NCI-H2029 treated with DMSO at 0.1 percent for 48 hours (cell line): ENCODE measurements around the gene CABP4.

Experiments used
- DNase-seq: peaks from one replicate; lab custom pipeline; 2025; lab: John Stamatoyannopoulos, UW

CABP4 gene

DNA sequence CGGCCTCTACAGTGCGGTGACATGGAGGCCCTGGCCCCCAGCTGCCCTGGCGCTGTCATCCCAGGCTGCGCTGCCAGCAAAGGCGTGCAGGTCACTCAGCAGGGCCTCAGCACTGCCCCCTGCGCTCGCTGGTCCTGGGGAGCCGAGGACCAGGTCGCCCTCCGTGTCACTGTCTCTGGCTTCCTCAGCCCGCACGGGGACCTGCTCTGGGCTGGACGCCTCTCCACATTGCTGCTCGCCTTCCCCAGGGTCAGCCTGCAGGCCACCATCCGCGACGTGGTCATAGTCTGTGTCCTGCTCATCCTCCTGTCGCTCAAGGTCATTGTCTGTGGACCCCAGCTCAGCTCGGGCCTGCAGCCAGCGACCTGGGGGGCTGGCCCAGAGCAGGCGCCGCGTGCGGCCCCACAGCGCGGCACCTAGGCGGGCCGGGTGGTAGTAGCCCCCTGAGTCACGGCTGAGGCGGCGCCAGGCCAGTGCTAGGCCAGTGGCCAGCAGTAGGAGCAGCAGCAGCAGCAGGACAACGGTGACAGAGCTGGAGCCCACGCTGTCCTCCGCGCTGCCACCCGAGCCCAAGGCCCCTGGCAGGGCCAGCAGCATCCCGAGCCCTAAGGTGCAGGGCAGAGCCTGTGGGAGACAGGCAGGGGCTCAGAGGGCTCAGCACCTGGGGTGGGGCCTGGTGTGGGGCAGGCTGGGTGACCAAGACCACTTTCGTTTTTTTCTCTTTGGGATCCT lies 19.3 kb upstream of the CABP4 start:
- DNase-seq, result no peak

DNA sequence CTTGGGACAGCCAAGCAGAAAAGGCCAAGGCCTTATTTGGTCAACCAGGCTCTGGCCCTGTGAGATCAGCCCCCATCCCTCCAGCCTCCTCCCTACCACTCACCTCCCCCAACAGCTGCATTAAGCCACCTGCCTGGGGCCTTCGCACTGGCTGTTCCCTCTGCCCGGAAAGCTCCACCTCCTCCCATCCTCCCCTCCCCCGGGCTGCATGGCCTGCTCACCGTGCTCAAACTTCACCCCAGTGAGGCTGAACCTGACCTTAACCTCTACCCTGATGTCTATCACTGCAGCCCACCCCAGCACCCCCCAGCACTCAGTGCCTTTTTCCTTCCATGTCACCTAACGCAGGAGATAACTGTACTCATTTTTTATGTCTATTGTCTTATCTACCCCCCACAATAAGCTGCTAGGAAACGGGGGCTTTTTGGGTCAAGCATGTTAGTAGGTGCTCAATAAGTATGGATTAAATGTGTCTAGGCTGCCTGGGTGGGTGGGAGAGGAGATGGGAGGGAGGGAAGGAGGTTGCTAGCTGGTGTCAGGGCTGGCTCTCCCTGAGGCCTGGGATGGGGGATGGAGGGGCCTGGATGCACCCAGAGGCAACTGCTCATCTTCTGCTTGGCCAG lies 18.6 kb upstream of the CABP4 start:
- no peak for DNase-seq

DNA sequence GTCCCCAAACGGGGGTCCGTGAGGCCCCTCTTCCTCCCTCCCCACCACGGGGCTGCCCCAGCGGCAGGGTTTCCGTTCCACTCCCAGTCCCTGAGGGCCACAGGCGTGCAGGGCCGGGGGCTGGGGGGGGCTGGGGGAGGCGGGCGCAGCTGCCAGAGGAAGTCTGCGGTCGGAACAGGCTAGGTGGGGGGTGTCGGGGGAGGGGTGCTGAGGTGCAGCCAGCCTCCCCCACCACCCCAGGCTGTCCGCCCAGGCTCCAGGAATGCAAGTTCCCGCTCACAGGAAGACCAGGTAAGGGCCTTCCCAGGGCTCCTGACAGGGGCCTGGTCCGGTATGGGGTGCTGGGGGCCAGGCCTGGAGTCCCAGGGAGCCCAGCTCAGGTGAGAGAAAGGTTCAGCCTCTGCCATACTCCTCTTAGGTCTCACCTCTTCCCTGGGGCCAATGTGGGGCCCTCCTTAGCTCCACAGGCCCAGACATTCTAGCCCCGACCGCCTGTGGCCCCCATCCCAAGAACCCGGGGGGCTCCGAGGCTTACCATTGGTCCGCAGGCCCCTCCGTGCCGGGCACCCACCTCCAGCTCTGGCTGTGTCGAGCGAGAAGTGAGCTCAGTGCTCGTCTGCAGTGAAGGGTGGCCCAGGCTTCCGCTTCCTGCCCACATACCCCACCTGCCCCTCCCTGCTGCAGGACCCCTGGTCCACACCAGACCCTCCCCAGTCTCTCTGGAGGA lies 17.9 kb upstream of the CABP4 start, which contains the start of gene PTPRCAP:
Gene PTPRCAP (minus strand): TSS at position 601 of the 727 bp plus-strand sequence. CDS start 63 bp downstream, at position 538.
- no peak for DNase-seq

DNA sequence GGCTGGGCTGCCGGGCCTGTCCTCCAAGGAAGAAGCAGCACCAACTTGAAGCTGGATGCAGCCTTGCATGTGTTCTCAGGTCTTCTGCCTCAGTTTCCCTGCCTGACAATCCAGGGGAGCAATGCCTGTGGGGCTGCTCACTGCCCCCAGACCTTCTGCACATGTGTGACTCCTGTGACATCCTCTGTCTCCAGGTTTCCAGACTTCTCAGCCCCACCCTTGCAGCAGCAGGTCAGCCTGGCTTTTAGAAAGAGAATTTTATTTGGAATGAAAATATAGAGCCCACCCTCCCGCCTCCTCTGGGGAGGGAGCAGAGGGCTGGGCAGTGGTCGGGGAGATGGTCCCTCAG lies 17.4 kb upstream of the CABP4 start:
- DNase-seq, result no peak

DNA sequence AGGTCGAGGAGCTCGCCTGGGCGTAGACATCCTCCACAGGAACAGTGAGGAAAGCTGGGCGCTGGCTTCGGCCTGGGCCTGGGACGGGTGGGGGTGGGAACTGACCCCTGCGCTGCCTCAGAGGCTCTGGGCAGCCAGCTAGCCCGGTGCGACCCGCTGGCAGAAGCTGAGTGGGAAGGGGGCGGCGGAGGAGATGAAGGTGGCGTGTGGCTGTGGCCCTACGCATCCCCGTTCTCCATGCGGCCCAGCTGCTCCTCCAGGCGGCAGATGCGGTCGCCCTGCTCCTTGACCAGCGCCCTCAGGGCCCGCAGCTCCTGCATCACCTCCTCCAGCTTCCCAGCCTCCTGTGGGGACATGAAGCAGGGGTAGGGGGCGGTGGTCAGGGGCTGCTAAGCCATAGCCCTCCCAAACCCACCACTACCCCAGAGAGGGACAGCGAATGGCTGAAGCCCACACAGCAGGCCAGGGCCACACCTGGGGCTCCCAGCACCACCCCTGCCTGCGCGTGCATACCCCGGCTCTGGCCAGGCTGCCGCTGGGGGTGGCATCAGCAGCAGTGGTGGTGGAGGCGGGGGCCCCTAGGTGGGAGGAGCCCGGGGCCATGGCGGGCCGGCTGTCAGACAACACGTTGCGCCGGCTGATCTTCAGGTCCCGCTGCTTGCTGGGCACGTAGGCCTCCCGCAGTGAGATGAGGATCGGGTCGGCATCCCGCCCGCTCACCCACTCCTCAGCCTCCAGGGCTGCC lies 16.8 kb upstream of the CABP4 start:
- DNase-seq, result no peak

DNA sequence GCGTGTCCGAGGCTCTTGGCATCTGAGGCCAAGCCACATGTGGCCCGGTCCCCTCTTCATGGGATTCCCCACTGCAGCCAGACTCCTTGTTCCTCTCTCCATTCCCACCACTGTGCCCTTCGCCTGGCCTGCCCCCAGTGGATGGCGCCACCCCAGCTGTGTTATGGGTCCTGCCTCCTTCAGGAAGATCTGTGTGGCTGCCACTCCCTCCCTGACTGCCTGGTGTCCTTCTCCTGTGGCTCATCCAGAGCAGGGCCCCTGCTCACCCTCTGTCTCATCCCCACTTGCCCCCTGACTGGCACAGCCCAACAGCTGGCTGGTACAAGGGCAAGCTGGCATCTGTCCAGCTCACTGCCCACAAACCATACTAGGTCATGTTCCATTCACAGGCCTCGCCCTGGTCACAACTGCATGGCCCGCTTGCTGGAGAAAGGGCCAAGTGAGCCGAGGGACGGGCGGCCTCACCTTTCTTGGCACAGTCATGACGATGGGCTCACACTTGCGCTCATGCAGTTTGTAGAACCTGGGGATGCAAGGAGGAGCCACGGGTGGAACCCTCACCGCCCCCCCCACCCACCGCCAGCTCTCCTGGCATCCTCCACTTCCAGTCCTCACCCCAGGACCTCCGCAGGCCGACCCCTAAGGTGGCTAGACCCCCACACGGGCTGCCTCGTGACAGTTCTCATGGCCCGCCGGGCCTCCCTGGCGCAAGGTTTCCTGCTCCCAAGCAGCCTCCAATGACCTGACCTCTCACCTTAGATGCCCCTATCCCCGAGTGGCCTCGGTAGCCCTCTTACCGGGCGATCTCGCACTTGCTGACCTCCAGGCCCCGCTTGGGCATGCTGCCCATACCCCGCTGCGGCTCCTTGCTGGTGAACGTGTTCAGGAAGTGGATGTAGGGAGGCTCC lies 15.6 kb upstream of the CABP4 start:
- no peak for DNase-seq

DNA sequence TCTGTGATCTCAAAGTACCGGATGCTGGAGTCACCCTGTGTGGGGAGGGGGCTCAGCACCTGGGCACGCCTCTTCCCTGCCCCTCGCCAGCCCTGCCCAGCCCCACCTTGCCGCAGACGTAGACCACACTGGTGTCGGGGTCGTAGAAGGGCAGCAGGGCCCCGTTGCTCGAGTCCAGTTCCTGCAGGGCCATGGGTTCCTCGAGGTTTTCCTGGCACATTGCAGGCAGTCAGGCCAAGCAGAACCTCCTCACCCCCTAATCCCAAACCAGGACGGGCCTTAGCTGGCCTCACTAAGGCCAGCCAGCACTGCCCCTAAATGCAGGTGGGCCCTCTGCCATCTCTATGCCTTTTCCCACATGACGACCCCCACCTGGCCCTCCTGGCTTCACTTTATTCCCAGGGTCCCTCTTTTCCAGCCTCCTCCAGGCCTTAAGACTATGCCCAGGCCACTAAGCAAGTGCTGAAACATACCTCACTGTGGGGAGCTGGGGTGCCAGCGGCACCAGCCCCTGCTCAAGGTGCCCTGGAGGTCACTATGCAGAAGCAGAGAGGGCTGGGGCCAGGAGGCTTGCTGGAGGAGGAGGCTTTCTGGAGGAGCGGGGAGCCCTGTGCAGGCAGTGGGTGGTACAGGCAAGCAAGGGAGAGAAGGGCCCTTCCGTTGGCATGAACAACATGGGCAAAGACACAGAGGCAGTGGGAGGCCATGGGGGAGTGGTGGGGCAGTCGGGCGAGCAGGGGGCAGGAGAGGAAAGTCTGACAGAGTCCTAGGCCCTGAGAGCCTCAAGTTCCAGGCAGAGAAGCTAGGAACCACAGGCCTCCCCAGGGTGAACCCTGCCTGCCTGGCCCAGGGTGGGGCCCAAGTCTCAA lies 14.7 kb upstream of the CABP4 start:
- DNase-seq, result no peak

DNA sequence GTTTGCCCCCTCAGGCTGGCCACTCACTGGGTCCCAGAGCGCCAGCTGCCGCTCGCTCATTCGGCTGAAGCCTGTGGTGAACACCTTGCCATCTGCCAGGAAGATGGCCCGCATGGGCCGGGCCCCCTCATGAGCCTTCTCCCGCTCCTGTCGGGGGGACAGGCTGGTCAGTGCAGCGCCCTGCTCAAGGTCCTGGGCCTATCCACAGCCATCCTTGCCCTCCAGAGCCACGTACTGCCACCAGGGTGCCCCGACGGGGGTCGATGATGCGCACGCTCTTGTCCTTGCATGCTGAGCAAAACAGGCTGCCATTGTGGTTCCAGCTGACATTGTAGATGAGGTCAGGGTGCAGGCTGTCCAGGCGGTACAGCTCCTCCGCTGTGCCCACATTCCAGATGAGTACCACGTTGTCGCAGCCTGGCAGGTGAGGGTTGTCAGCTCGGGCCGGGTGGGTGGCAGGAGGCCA lies 14.0 kb upstream of the CABP4 start:
- no peak for DNase-seq

DNA sequence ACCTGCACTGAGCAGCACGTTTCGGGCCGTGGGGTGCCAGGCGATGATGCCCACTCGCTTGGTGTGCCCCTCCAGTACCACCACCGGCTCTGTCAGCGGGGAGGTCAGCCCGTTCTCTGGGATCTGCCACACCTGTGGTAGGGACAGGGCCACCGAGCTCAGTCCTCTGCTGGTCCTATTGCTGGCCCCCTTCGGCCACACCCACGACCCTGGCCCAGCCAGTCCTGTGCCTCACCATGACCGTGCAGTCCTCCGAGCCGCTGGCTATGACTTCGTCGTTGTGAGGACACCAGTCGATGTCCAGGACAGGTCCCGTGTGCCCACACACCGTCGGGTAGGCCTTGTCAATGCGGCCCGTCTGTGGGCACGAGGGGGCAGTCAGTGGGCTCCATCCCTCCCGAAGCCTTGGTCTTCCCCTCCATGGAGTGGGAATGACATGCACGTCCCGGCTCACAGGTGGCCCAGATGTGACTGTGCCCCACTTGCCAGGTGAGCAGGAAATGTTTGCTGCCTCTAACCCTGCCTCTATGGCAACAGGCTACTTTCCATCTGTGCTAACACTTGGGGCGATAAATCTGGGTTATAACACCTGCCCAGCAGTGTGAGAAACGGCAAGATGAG lies 13.3 kb upstream of the CABP4 start:
- no peak for DNase-seq

DNA sequence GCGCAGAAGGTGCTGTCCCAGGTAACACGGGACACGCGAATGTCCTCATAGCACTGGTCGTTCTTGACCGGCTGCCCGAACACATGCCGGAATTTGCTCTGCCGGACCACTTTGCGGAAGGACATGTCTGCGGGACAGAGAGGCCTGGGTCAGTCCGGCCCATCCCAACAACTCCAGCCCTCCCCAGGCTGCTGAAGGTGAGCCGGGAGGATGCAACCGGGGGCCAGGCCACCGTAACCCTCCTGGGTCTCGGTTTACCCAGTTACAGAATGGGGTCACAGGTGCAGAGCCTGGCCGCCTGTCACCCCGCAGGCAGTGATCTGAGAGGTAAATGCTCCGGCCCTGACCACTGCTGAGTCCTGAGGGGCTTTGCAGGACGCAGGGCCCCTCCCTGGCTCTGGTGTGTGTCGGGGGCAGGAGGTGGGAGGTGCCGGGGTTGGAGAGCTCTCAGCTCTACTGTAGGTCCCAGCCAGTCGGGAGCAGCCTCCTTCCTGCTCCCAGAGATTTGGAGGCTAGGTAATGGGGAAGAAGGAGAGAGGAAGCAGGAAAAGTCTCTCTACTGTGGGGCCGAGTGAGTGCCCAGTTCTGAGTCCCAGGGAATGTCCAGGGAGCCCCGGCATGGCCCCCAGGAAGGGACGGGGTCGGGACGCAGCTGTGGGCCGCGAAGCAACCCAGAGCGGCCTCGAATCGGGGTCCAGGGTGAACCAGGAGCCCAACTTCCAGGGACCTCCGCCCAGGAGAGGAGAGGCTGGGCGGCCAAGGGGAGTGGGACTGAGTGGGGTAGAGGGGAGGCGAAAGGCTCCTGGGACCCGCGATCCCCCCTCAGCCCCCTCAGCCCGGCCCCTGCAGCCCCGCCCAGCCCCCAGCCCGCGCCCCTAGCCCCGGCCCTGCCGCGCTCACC lies 12.4 kb upstream of the CABP4 start:
- DNase-seq, result no peak

DNA sequence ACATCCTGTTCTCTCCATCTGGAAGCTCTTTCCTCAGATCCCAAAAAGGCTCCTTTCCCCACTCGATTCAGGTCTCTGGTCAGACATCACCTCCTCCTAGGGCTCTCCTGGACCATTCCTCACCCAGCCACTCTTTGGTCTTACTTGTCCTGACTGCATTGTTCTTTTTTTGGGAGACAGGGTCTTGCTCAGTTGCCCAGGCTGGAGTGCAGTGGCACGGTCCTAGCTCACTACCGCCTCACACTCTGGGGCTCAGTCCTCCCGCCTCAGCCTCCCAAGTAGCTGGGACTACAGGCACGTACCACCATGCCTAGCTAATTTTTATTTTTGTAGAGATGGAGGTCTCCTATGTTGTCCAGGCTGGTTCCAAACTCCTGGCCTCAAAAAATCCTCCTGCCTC lies 9.6 kb upstream of the CABP4 start:
- no peak for DNase-seq

DNA sequence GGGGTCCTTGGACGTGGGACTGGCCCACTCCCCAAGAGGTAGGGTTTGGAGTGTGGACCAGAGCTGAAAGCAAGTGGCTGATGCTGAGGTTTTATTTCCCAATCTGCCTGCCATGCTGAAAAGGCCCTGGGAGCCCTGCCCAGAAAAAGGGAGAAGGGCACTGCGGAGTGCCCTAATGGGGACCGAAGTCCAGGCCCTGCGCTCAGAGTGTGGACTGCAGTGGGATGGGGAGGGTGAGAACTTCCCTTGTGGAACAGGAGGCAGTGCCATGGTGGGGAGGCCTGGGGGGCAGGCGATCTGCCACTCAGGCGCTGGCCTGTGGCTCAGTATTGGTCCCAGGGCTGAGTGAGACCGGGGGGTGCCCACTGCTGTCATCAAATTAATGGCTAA lies 6.9 kb upstream of the CABP4 start:
- no peak for DNase-seq

DNA sequence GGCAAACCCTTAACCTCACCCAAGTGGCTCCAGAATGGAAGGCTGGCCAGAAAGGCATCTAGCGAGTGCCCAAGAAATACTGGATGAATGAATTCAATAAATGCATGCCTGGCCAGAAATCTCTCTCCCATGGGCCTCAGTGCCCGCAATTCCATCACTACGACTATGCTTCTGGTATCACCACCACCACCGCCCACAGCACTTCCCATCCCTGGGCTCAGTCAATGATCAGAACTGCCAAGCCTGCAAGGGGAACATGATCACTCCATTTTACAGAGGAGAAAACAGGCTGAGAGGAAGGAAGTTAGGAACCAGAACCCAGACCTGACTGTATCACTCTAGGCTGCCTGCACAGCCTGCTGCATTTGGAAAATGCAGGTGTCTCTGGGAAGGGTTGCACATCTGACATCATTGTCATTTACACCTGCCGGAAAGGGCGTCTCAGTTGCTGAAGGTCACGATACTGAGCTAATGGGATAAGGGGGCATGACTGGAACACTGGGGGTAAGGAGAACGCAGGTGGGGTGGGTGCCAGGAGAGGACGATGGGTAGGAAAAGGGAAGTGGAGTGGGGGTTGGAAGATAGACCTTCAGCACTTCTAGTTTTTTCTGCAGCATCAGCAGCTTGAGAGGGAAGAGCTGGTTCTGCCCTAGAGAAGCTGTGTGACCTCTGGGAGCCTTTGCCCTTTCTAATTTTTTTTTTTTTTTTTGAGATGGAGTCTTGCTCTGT lies 5.9 kb upstream of the CABP4 start:
- DNase-seq, result no peak

DNA sequence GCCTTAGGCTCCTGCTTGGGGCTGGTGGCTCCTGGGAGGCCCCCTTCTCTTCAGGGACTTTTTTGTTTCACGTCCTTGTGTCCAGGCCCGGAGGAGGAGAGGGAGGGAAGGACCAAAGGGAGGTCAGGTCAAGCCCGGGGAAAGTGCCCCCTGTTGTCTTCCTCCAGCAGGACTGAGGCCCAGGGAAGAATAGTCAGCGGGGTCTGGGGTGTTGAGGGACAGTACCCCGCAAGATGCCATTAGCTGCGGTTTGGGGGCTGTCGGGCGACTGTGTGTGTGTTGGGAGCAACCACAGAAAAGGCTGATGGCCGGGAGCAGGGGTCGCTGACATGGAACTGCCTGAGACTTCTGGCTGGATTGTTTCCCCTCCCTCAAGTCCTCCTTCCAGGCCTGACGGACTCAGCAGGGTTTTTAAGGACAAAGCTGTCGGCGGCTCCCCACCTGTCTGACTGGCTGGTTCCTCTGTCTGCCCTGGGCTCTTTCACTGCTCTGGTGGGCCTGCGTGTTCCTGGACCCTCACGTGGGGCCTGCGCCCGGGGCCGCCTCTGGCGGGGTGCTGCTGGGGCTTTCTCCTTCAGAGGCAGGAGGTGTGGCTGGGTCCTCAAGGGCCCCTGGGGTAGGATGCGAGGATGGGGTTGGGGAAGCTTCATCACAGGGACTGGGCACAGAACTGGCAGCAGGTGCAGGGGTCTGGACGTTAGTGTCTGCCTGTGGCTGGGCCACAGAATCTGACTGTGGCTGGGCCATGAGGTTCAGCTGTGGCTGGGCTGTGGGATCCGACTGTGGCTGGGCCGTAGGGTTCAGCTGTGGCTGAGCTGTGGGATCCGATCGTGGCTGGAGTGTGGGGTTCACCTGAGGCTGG lies 4.1 kb upstream of the CABP4 start:
- DNase-seq, result no peak

DNA sequence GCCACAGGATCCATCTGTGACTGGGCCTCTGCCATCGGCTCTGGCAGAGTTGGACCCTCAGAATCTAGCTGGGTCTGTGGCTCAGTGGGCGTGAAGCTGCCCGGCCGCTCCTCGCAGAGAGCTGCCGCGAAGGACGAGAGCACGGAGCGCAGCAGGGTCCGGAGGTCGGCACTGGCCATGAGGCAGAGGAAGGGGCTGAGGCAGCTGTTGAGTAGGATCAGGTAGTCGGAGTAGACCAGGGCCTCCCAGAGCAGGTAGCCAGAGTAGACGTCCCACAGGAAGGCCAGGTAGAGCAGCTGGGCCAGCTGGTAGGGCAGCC lies 3.5 kb upstream of the CABP4 start:
- DNase-seq, result no peak

DNA sequence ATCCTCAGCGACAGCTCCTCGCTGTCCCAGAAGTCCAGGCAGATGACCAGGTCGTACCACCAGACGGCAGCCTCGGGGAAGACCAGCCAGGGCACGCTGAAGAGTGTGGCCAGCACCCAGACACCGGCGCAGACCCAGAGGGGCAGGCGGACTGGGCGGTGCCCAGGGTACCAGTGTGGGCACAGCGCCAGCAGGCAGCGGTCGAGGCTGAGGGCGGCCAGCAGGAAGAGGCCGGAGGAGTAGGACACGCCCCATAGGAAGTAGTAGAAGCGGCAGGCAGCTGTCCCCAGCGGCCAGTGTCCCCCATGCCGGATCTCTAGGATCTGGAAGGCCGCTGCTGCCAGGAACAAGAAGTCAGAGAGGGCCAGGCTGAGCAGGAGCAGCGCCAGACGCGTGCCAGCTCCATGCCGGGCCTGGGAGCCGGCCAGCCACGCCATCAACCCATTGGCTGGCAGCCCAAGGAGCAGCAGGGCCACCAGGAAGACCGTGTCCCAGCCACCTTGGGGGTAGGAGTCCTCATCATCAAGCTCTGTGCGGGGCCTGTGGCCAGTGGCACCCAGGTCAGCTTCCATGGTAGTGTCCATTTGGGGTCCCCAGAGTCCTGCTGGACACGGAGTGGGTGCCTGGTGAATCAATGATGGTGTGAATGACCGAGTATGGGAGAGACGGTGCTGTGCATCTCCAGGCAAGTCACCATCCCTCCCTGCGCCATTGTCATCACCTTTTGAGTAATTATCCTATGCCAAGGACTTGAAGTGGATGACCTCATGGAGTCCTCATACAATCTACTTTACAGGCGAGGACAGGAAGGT lies 2.8 kb upstream of the CABP4 start, which contains the start of gene GPR152:
Gene GPR152 (minus strand): TSS at position 589 of the 812 bp plus-strand sequence. CDS start 5 bp downstream, at position 584.
- peak; percentile 35 for DNase-seq
